TTC549 (cell line): ENCODE results near the gene IFT88.
"Not testable (repeated sequence)": the region's sequence is repeated elsewhere in the genome, so short reads cannot be mapped to it uniquely, and the experiment has no call there.

ENCODE experiments used
- FAIRE-seq: peaks from 2 replicates; lab custom pipeline; 2012; peaks lifted over from hg19 to GRCh38; lab: Jason Lieb, UNC

Gene IFT88

GRCh38 chr13:20633802-20634201 lies 66.8 kb downstream of the IFT88 start:
- no peak for FAIRE-seq

GRCh38 chr13:20636079-20636478 lies 69.1 kb downstream of the IFT88 start:
- no peak for FAIRE-seq

- FAIRE-seq: no peak
Measured at GRCh38 chr13:20637811-20638210, 70.9 kb downstream of the IFT88 start.

- FAIRE-seq: no peak
Measured at GRCh38 chr13:20647758-20648157, 80.8 kb downstream of the IFT88 start.

GRCh38 chr13:20652946-20653345 lies 86.0 kb downstream of the IFT88 start:
- FAIRE-seq: no peak

- no peak for FAIRE-seq
Measured at GRCh38 chr13:20654156-20654555, 87.2 kb downstream of the IFT88 start.

- no peak for FAIRE-seq
Measured at GRCh38 chr13:20658451-20659040, 91.6 kb downstream of the IFT88 start.

- FAIRE-seq: no peak
Measured at GRCh38 chr13:20664351-20664750, 97.4 kb downstream of the IFT88 start.

GRCh38 chr13:20666948-20667347 lies 100.0 kb downstream of the IFT88 start:
- no peak for FAIRE-seq

GRCh38 chr13:20667857-20668437 lies 101.0 kb downstream of the IFT88 start:
- FAIRE-seq: no peak

- FAIRE-seq: no peak
Measured at GRCh38 chr13:20669162-20669561, 102.2 kb downstream of the IFT88 start.

GRCh38 chr13:20671789-20672188 lies 104.8 kb downstream of the IFT88 start:
- no peak for FAIRE-seq

- FAIRE-seq: no peak
Measured at GRCh38 chr13:20672772-20673171, 105.8 kb downstream of the IFT88 start.

GRCh38 chr13:20673715-20674114 lies 106.8 kb downstream of the IFT88 start:
- no peak for FAIRE-seq

- no peak for FAIRE-seq
Measured at GRCh38 chr13:20676213-20676612, 109.3 kb downstream of the IFT88 start.

GRCh38 chr13:20678606-20679005 lies 111.6 kb downstream of the IFT88 start:
- FAIRE-seq: not testable (repeated sequence)

GRCh38 chr13:20679879-20680278 lies 112.9 kb downstream of the IFT88 start:
- no peak for FAIRE-seq

- no peak for FAIRE-seq
Measured at GRCh38 chr13:20680416-20681080, 113.6 kb downstream of the IFT88 start.

- not testable (repeated sequence) for FAIRE-seq
Measured at GRCh38 chr13:20681481-20681880, 114.5 kb downstream of the IFT88 start.

GRCh38 chr13:20682061-20682460 lies 115.1 kb downstream of the IFT88 start:
- no peak for FAIRE-seq

- FAIRE-seq: no peak
Measured at GRCh38 chr13:20684041-20684440, 117.1 kb downstream of the IFT88 start.

GRCh38 chr13:20684546-20684945 lies 117.6 kb downstream of the IFT88 start:
- no peak for FAIRE-seq

- FAIRE-seq: no peak
Measured at GRCh38 chr13:20685092-20685491, 118.1 kb downstream of the IFT88 start.

- FAIRE-seq: no peak
Measured at GRCh38 chr13:20686167-20686566, 119.2 kb downstream of the IFT88 start.
